ENCODE data around the gene PDLIM3.
"Not testable (repeated sequence)": the region's sequence is repeated elsewhere in the genome, so short reads cannot be mapped to it uniquely, and the experiment has no call there.

PDLIM3 gene, protein sequence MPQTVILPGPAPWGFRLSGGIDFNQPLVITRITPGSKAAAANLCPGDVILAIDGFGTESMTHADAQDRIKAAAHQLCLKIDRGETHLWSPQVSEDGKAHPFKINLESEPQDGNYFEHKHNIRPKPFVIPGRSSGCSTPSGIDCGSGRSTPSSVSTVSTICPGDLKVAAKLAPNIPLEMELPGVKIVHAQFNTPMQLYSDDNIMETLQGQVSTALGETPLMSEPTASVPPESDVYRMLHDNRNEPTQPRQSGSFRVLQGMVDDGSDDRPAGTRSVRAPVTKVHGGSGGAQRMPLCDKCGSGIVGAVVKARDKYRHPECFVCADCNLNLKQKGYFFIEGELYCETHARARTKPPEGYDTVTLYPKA
- 0 to 0.08 (median 0) reads per million in 4 donors for total RNA-seq

DNA sequence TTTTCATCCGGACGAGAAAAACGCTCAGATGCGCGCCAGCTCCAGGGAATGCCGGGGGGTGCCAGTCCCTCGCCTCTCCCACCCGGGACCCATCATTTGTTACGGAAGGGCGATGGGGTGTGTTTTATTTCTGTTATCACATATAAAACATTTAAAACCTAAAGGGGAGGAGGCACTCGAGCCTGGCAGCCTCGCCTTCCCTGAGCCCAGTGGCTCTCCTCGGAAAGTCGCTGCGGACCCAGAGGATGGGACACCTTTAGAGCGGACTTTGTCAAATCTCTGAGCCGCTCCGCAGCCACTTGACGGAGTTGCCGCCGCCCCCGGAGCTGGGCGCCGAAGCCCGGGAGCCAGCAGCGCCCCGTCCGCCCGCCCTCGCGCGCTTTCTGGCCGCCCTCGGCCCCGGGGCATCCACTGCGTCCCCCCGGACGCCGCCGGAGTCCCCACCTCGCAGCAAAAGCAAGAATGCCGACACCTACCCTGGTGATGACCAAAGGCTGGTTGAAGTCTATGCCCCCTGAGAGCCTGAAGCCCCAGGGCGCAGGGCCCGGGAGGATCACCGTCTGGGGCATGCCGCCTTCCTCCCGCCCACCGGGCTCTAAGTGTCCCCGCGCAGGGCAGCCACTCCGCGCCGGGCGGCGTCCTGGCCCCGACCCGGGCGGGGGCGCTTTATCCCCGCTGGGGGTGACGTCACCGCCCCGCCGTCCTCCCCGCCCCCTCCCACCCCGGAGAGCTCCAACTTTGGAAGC lies at the start of gene PDLIM3:
TSS of gene PDLIM3 (minus strand) at position 642 of the 746 bp plus-strand sequence. CDS start at position 569, 73 bp downstream.
- no peak for DNase-seq

DNA sequence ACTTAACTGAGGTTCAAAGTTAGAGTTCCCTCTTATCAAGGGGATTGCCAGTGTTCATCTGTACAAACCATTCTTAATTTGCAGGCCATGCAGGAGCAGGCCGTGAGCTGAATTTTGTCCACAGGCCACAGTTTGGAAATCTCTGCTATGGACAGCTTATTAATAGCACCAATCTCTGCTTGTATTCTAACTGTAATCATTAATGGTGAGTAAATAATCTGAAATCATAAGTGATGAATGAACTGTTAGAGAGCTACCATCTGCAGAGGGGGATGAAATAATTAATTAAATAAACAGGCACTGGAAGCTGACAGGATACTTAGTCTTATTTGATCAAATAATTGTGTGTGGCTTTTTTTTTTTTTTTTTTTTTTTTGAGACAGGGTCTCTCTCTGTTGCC lies 48.5 kb upstream of the PDLIM3 start:
- no peak for DNase-seq

DNA sequence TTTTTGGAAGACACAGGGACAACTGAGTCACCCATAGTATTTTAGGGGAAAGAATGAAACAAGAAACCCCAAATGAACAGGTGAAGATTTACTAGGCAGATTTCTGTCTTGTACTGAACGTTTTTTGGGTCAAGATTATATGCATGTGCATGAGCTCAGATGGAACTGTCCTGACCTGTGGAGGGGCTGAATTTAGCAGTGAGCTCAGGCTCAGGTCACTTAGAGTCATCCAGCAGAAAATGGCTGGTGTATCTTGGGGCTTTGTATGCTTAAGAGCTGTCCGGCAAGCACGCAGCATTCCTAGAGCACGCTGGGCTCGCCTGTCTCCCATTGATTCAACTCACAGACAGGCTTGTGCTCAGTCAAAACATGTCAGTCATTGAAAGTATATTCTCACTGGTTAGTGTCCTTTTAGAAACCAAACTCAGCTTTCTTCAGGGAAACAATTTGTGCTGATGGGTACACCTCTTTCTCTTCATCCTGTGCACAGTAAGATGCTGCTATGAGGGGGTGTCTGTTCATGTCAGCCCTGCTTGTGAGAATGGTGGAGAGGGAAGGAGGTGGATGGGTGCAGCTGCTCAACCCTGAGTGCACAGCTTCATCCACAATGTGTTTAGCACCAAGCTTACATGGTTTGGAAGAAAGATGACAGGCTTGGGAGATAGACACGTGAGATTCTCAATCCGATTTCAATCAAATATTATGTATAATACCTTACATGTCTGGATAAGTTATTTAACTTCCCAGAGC lies 47.5 kb upstream of the PDLIM3 start:
- no peak for DNase-seq

DNA sequence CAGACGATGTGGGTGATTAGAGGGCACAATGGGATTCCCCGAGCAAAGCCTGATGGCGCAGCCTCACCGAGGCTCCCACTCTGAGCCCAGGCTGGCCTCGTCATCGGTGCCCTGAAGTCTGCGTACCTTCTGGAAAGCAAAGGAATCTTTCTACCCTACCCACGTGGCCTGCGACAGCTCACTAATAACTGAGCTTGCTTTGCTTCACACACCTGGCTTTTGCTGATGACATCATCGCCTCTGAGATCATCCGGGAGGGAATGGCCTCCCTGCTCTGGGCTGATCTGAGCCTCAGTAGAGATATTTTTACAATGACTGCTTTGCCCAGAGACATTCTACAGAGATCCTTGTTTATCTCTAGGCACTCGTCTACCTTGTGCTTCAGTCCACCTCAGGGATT lies 45.4 kb upstream of the PDLIM3 start:
- DNase-seq: no peak

DNA sequence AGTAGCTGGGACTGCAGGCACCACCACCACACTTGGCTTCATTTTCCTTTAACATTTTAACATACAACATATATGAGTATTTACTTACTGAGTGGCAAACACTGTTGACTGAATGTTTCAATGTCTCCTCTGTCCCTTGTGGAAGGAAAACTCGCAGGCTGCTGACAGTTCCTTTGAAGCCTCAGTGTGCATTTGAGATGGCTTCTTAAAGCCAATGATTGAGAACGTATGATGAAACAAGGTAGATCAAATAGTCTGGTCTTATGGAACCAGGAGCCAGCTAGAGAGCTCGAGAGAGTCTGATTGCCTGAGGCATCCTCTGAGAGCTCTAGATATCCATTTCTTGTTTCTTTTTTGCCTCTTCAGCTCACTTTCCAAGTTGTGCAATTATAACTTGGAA lies 43.0 kb upstream of the PDLIM3 start:
- DNase-seq: no peak

DNA sequence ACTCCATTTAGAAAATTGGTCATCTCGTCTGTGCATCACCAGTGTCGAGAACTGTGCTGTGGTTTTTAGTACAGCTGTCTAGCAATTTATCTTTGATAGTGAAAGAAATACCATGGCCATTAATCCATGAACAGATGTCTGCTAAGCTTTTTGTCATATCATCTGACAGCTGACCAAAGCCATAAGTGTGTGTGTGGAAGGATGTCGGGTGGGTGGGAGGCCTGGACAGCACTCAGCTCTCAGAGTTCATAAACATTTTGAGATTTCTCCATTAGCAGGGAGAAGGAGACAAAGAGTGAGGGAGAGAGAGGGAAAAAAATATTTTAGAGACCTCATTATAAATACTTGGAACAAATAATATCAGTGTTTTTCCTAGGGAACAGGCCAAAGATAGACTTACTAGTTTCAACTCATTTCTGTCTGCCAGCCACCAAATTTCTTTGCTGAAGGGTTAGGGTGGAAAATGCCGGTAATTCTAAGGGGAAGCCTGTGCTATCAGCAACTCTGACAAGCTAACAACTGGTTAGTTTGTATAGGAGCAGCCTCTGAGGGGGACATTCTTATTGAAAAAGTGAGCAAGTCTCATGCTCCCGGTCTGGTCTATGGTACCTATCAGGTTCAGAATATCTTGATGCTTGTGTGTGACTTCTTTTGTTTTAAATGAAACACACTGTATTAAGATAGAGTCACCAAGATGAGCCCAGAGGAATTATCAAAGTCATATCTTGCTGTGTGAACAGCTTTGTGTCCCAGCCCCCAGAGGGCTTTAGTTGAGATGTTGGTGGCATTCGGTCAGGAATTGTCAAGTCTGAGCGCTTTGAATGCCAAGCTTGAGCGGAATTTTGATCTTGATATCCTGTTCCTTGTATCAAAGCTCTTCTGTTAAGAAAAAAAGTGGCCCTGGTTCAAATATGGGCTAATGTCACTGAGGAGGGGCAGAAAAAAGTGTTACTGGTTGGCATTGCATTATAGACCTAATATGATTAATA lies 41.9 kb upstream of the PDLIM3 start:
- DNase-seq: no peak

DNA sequence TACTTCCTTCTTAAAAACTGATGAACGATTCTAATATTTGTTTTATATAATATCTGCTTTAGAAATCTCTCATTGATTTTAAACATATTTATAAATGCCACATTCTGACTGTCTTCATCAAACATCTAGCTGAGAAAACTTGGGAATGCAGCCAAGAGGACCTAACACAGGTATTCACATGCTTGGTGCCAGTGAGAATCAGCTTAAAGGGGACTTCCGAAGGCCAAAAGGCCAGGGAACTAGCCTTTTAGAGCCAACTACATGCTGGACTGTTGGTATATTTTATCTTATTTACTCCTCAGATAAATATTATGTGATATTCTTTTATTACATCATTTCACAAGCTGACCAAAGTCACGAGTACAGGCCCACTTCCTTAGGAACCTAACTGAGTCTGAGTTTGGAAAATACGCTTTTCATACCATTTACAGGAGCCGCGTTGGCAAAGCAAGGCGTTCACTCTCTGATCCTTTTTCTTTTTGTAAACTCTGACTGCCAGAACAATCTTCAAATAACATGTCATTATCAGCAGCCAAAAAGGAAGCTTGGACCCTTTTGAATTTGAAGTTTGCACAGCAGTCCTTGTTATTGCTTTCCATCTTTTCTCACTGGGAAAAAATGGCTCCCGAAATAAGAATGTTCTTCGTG lies 41.1 kb upstream of the PDLIM3 start:
- no peak for DNase-seq

DNA sequence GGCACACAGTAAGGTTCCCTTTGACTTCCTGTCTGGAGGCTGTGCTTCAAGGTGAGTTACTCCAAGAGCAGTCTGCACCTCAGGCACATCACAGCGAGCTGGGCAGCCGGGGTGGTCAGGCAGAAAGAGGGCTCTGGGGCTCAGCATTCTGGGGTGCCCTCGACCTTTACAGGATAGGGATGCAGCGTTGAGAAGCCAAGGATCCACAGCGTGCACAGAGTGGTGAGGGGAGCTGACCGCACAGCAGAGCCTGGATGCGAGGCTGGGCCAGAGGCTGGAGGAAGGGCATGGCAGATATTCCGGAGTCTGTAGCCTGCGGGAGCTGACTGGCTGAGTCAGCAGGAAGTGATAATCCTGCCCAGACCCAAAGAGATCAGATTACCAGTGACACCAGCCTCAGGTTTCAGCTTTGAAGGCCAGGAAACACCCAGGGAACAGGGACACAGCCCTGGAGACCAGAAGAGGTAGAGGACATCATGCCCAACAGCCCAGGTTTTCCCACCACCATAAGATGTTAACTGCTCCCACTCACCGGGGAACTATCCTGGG lies 38.4 kb upstream of the PDLIM3 start:
- DNase-seq: no peak

DNA sequence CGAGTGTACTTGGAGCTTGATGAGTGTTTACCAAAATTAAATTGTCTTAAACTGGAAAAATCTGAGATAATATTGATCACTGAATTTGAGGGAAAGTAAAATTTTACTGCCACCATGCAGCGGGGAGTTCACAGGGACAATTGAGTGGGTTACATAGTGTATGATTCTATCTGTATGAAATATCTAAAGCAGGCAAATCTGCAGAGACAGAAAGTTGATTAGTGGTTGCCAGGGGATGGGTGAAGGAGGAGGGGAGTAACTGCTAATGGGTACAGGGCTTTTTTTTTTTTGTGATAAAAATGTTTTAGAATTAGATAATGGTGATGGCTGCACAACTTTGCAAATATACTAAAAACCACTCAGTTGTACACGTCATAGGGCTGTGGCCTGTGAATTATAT lies 35.4 kb upstream of the PDLIM3 start:
- no peak for DNase-seq

DNA sequence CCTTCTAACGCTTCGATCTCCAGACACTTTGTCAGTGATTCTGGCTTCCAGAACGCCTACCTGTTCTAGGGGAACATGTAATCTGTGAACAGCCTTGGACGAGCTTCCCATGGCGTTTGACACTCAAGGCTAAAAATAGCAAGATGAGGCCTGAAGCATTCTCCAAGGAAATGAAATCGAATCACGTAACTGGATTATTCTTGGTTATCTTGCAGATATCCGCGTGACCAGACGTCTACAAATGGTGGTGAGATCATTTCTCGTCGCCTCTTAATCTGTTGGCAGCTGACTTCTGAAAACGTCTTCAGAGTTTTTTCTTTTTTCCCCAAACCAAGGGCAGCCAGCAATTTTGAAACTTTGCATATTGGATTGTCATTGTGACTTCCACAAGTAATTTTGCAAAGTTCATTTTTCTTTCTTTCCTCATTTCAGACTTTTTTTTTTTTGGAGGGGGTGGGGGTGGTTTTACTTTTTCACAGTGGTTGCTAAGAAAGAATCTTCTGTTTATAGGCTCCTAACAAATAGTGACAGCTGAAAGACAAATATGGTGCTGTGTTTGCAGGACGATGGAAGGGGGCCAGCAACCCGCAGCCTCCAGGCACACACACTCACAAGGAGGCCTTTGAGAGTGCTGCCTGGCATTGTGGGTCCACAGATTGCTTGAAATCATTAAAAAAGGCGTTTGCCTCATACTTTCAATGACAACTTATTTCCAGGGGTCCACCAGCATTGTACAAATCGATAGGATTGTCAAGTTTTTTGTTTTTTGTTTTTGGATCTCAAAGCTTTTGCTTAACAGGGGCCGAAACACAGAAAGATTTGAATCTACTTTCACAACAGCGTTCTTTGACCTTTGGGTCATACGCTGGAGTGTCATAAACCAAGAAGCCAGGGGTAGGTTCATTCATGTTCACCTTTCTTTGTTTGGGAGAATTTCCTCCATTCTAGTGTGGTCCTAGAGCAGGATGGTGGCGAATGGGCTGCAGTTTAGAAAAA lies 32.4 kb upstream of the PDLIM3 start:
- DNase-seq: no peak

DNA sequence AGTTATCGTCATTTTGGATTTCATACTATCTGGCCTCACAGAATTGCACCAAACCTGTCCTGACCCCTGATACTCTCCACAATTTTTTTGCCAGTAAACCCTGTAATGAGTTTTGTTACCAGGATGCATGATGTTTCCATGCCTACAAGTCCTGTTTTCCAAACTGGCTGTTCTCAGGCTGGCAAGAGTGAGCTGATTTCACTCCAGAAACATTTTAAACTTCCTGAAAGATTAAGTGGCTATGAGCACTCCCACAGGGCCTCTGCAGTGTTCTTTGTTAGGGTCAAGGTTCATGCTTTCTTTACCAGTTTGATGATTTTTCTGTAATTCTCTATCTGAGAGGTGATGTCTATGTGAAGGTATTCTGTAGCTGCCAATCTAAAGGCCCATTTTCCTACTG lies 31.7 kb upstream of the PDLIM3 start:
- DNase-seq: no peak

DNA sequence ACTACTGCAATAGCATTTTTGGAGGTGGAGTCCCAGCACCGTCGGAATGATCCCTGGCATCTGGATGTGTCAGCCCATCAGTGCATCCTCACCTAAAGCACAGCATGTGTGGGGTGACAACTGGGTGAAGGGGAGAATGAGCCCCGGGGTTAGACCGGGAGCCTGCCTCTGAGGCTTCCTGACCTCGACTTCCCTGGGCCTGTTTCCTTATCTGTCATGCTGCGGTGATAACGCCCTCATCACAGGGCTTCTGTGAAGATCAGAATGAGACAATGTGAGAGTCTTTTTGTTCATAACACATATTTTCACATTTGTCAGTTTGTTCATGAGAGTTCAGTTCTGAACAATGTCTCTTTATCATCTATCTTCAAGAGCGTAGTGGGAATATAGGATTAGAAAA lies 31.1 kb upstream of the PDLIM3 start:
- DNase-seq: peak in 1 of 5 donors; percentile 33

DNA sequence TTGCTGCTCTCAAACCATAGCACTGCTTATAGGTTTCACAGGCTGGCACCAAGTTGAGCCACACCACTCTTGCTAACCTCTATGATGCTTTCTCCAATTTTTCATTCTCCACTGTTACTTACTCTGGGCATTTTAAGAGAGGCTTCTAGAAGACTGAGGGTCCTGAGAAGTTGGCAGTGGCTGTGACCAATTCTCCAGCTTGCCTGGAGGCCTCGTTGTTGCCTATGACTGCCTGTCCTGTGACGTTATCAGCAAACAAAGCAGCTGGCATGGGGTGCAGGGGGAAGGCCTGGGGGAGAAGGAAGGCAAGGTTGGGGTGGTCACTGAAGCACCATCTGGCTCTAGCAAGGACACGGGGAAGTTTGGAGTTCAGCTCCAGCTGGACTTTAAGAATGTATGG lies 30.4 kb upstream of the PDLIM3 start:
- no peak for DNase-seq

DNA sequence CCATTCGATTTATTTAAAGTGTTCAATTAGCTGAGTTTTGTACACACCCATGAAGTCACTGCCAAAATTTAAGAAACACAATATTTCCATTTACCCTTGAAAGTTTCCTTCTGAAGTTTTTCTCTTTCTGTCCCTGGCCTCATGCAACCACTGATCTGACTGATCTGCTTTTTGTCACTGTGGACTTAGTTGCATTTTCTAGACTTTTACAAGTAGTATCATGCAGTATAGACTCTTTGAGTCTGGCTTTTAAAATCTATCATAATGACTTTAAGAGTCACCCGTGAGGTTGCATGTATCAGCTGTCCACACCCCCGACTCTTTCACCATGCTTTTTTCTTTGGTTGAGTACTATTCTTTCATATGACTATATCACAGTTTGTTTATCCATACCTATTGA lies 29.0 kb upstream of the PDLIM3 start:
- no peak for DNase-seq

DNA sequence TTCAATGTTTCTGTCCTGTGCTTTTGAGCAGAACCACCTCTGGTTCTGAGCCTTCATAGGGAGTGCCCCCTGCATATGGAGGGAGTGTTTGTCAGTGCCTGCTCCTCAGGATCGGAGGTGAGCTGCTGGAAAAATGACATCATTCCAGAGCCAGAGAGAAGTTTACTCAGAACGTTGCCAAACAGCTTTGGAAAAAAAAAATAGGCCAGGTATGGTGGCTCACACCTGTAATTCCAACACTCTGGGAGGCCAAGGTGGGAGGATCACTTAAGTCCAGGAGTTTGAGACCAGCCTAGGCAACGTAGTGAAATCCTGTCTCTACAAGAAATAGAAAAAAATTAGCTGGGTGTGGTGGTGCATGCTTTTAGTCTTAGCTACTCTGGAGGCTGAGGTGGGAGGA lies 27.2 kb upstream of the PDLIM3 start:
- DNase-seq: no peak

DNA sequence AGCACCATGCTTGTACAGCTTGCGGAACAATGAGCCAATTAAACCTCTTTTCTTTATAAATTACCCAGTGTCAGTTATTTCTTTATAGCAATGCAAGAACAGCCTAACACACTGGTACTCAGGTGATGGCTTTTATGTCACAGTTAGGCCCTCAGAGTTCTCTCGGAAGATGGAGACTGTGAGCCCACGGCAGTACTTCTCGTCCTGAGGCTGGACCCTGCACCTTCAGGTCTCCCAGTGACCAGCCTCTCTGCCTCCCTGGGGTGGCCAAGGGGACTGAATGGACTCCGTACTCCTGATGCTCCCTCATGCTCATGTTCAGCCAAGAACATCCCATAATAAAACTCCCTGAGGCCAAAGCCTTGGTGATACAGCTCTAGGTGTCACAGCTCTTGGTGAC lies 25.0 kb upstream of the PDLIM3 start:
- no peak for DNase-seq

DNA sequence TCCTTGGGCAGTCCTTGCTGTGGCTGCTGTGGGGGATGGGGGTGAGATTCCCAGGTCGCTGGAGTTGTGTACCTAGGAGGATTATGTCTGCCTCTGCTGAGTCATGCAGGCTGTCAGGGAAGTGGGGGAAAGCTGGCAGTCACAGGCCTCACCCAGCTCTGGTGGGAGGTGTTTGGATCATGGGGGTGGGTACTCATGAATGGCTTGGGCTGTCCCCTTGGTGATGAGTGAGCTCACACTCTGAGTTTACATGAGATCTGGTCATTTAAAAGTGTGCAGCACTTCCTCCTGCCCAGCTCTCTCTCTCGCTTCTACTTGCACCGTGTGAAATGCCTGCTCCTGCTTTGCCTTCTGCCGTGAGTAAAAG lies 24.6 kb upstream of the PDLIM3 start:
- DNase-seq: no peak

DNA sequence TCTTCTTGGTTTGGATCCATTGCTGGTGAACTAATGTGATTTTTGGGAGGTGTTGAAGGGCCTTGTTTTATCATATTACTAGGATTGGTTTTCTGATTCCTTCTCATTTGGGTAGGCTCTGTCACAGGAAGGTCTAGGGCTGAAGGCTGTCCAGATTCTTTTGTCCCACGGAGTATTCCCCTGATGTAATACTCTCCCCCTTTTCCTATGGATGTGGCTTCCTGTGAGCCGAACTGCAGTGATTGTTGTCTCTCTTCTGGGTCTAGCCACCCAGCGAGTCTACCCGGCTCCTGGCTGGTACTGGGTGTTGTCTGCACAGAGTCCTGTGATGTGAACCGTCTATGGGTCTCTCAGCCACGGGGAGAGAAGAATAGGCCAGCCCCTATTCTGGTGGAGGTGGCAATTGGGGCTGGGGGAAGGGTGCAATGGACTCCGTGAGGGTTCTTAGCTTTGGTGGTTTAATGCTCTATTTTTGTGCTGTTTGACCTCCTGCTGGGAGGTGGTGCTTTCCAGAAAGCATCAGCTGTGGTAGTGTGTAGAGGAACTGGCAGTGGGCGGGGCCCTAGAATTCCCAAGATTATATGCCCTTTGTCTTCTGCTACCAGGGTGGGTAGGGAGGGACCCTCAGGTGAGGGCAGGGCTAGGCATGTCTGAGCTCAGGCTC lies 24.1 kb upstream of the PDLIM3 start:
- not testable (repeated sequence) for DNase-seq

DNA sequence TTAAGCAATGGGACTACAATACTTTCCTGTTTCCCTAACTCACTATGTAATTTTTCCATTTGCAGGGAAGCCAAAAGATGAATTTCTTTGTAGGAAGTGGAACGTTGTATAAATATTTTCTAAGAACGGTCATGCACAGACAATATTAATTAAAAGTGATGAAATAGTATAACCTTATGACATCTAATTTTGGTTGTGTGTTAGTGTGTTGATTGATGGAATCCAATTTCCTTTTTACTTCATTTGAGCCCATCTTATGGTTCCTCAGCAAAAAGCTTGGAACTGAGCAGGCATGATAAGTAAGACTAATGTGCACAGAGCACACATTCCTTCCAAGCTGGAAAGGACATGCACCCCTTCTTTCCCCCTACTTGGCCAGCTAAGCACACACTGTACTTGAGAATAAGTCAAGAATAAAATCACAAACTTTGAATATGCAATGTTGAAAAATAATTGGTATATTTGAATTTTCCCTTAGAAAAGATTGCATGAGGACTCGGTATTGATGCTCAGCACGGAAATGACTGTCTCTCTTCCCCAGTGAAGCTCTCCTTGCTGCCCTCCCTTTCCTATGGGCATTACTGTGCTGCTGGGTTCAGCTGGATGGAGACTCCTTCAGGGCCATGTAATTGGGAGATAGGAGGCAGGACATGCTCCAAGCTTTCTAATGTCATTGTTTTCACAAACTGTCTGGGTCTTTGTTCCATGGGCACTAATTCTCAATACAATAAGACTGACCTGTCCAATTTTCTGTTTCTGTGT lies 19.2 kb upstream of the PDLIM3 start:
- no peak for DNase-seq

Measured in T-helper 1 cell (primary cell).